ENCODE results near the gene NDUFA3. TPM values are rescaled to one million over a fixed set of nuclear protein-coding genes. Genes with fewer than 3 reads are reported as not detected.
A peak's percentile ranks its signal among the peaks of the same experiment; 100 is the strongest.

The NDUFA3 gene
- total and polyA plus RNA-seq, 10 of the 15 experiments (the other 5 are each of a cell fraction or from before 2014, with no cell fraction given): 40.0 to 335 (median 153) TPM

GRCh38 chr19:54136864-54137698, 34.4 kb downstream of the NDUFA3 start (continued):
- TF ChIP-seq NFYA (IDR thresholded peaks at IDR 0.05; ENCODE audit: borderline replicate concordance, low read depth, low read length) (peak; percentile 88), ZBTB4 (CRISPR knock-in tag; IDR thresholded peaks at IDR 0.05) (no peak), NFXL1 (IDR thresholded peaks at IDR 0.05; ENCODE audit: borderline replicate concordance) (no peak), PBX3 (IDR thresholded peaks at IDR 0.05; ENCODE audit: insufficient replicate concordance, low read depth, low read length) (peak; percentile 95), TCF12 (IDR thresholded peaks at IDR 0.05; ENCODE audit: low read depth, low read length) (0 out of 2 replicates have a peak, but pooled peaks have one; percentile 32), NR2C2 (IDR thresholded peaks at IDR 0.05; ENCODE audit: borderline replicate concordance, control insufficient read depth, insufficient read length, low read depth) (no peak), HCFC1 (IDR thresholded peaks at IDR 0.05; ENCODE audit: low read length) (no peak), RELA (IDR thresholded peaks at IDR 0.05; ENCODE audit: borderline replicate concordance, partially characterized antibody) (no peak), SMAD1 (IDR thresholded peaks at IDR 0.05; ENCODE audit: low read depth, partially characterized antibody) (no peak), BCL11A (IDR thresholded peaks at IDR 0.05; ENCODE audit: low read depth, low read length) (no peak), BHLHE40 (IDR thresholded peaks at IDR 0.05; ENCODE audit: borderline replicate concordance in 1 of 2, low read depth in 2 of 2, low read length in 1 of 2) (no peak), MTA3 (IDR thresholded peaks at IDR 0.05; ENCODE audit: borderline replicate concordance, low read length) (no peak), ASH2L (IDR thresholded peaks at IDR 0.05; ENCODE audit: borderline replicate concordance, low read depth) (no peak), CREB1 (IDR thresholded peaks at IDR 0.05; ENCODE audit: low read depth) (peak; percentile 70), ZBTB40 (IDR thresholded peaks at IDR 0.05; ENCODE audit: borderline replicate concordance) (peak; percentile 58; the same call in 1 of the 2 replicates), FOS (IDR thresholded peaks at IDR 0.05; ENCODE audit: borderline replicate concordance, extremely low read depth, insufficient read length) (peak; percentile 98), TCF7 (IDR thresholded peaks at IDR 0.05; ENCODE audit: borderline replicate concordance) (no peak), E2F4 (IDR thresholded peaks at IDR 0.05; ENCODE audit: low read depth, low read length) (peak; percentile 81)
